Raji (cell line): Measurements from ENCODE around the gene APLP2.

ENCODE experiments used
- POLR2A ChIP-seq: IDR thresholded peaks from 2 replicates; pipeline ENCODE4 v1.6.1; 2011; ENCODE audit warnings: low read depth, low read length, control low read depth; ENCODE audit not compliant: insufficient read depth

The APLP2 gene

DNA sequence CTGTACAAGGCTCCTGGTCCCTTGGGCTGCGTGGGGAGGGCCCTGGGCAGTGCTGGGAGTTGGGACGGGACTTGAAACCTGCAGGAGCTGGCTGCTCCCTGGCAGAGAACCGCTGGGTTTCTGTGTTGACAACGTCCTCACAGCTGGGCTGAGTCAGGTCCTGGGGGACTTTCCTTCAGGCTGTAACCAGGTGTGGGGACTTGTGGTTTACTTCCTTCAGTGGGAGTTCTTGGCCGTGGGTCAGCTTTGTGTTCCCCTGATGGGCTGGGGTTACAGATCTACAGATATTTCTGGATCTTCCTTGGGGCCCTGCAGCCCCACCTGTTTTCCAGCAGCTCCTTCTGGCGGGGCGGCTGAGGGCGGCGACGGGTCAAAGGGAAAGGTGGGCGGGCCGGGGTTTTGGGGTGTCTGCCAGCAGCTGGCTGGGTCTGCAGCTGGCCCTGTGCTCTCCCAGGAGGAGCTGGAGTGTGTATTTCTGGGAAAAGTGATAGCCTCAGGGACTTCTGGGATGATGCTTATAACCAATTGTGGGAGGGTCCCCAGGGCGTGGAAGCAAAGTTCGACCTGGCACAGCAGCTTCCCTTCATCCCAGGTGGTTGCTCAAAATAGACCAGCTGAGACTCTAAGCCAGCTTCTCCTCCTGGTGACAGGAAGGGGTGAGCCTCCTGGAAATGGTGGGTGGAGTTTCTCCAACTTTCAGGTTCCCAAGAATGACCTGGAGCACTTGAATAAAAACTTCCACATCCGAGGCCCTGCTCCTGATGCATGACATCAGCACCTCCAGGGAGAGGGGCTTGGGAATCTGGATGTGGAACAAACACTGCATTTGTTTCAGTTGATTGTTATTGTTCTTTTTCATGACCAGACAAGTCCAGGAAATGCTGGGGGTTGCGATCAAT is 109.0 kb downstream of the APLP2 start:
- no peak for TF ChIP-seq POLR2A

- TF ChIP-seq POLR2A = no peak
Measured at GRCh38 chr11:130179396-130180306, 110.0 kb downstream of the APLP2 start.

DNA sequence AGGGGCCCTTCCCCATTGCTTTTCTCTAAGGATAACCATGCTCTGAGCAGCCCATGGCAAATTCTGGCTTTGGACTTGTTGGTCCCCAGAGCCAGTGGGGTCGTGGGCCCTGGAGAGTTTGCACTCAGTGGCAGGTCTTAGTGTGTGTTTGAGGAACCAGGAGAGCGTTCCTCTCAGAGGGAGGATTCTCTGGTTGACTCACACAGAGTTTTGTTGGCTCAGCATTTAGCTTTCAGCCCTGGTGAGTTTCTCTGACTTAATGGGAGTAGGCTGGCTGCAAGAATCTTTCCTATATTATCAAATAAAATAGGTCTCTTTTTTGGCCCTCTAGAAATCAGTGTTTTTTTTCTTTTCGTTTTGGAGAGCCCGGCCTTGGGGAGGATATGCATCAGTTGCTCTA is 110.8 kb downstream of the APLP2 start:
- TF ChIP-seq POLR2A = no peak

DNA sequence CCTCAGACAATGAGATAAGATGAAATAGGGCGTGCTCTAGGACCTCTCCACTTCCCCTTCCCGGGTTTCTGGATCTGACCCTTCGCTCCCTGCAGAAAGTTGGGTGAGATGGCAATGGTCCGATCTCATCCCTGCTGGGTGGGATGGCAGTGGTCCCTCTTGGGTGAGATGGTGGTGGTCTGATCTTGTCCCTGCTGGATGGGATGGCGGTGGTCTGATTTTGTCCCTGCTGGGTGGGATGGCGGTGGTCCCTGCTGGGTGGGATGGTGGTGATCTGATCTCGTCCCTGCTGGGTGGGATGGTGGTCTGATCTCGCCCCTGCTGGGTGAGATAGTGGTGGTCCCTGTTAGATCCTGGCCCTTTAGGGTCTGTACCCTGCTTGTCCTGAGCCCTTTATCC is 111.2 kb downstream of the APLP2 start:
- no peak for TF ChIP-seq POLR2A

- TF ChIP-seq POLR2A = peak; percentile 56
Measured at GRCh38 chr11:130181295-130182272, 111.9 kb downstream of the APLP2 start.

GRCh38 chr11:130183878-130184610 is 114.3 kb downstream of the APLP2 start:
- TF ChIP-seq POLR2A = no peak

DNA sequence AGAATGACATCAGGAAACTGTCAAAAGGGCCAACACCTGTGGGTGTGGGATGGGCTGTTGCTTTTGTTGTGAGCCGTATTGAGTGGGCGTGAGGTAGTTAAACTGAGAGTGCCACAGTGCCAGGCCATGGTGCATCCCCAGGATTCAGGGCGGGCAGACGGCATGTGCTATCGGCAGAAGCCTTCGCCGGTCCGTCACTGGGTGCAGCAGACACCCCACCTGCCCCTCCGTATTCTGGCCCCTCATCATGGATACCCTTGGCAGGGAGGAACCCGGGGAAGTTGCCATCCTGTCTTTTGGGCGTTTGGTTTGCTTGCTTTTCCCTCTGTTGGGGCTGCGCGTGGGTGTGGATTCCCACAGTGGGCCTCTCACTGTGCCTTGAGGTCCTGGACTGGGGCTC is 117.4 kb downstream of the APLP2 start:
- no peak for TF ChIP-seq POLR2A

- no peak for TF ChIP-seq POLR2A
Measured at GRCh38 chr11:130188047-130188446, 118.4 kb downstream of the APLP2 start.

GRCh38 chr11:130188585-130189347 is 119.1 kb downstream of the APLP2 start:
- TF ChIP-seq POLR2A = no peak

- TF ChIP-seq POLR2A = no peak
Measured at GRCh38 chr11:130189492-130190210, 120.0 kb downstream of the APLP2 start.

- TF ChIP-seq POLR2A = no peak
Measured at GRCh38 chr11:130190371-130190881, 120.7 kb downstream of the APLP2 start.

- no peak for TF ChIP-seq POLR2A
Measured at GRCh38 chr11:130191896-130192295, 122.2 kb downstream of the APLP2 start.

DNA sequence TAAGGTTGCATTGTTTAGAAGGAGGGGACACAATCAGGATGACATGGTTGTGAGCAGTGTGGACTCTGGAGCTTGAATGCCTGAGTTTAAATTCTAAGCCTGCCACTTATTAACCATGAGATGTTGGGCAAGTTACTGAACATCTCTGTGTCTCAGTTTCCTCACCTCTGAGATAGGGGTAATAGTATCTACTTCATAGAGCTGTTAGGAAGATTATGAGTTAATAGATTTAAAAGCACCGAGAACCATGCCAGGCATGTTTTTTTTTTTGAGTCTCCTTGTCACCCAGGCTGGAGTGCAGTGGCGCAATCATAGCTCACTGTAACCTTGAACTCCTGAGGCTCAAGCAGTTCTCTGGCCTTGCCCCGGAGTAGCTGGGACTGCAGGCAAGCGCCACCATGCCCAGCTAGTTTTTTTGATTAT is 123.2 kb downstream of the APLP2 start:
- TF ChIP-seq POLR2A = no peak
